Psoas muscle (tissue), 8 donors: ENCODE measurements around the gene NPR3. TPM values are rescaled to one million over a fixed set of nuclear protein-coding genes. Genes with fewer than 3 reads are reported as not detected.

Experiments used
- ATAC-seq, 4 donors: fragments of 200-7000 bp; cut with Tn5 transposase; one replicate each; pipeline ENCODE4 v1.9.1; 2020; ENCODE audit warnings: moderate library complexity in 3 of 4, mild to moderate bottlenecking in 2 of 4
- DNase-seq, 2 donors: peaks; one replicate each; pipeline ENCODE4 v3.0.0-alpha.2; 2020
- H3K27ac ChIP-seq: fragments of 200-600 bp; one replicate; pipeline ENCODE4 v1.8.0; 2022
- H3K27me3 ChIP-seq, 3 donors: fragments of 200-600 bp in 1 of 3; one replicate each; pipeline versions ENCODE4 v1.6.1 to v1.8.0; 2013 to 2022; ENCODE audit warnings: low read length in 2 of 3, mild to moderate bottlenecking in 2 of 3, moderate library complexity in 1 of 3; ENCODE audit not compliant: insufficient read depth in 3 of 3
- H3K36me3 ChIP-seq, 2 donors: fragments of 200-600 bp in 1 of 2; one replicate each; pipeline versions ENCODE4 v1.6.1 to v1.8.0; 2013 to 2022; ENCODE audit warnings: low read depth in 1 of 2, mild to moderate bottlenecking in 1 of 2, moderate library complexity in 1 of 2; ENCODE audit not compliant: insufficient read depth in 1 of 2
- H3K4me1 ChIP-seq: fragments of 200-600 bp; one replicate; pipeline ENCODE4 v1.8.0; 2022
- H3K4me3 ChIP-seq: fragments of 200-600 bp; one replicate; pipeline ENCODE4 v1.8.0; 2022; ENCODE audit warnings: mild to moderate bottlenecking
- H3K9me3 ChIP-seq: fragments of 200-600 bp; one replicate; pipeline ENCODE4 v1.8.0; 2022
- CTCF ChIP-seq: fragments of 200-600 bp; IDR thresholded peaks from one replicate; pipeline ENCODE4 v1.8.0; 2022; ENCODE audit warnings: antibody characterized with exemption
- WGBS, 3 donors: extraction: QIAGEN DNeasy Blood & Tissue Kit; methylation state at CpG; one replicate each; pipeline versions ENCODE4 v1.1.6 to v1.1.7; 2013; 5-methylcytosine and 5-hydroxymethylcytosine counted together
- intact Hi-C, 2 donors: fragments of 100-400 bp; cut with DNase I; formaldehyde crosslinking; loops; one replicate each; pipeline versions ENCODE4 v1.11.0 to v1.14.2; 2022
- polyA plus RNA-seq, 3 donors: library from polyadenylated mRNA; stranded (reverse); fragments of 200-250 nt; gene quantifications; one replicate each; pipeline ENCODE4 v1.2.3, GENCODE V29; 2013
- total RNA-seq, 4 donors: library from RNA; stranded (reverse); fragmentation: NEBNext Ultra II Directional in 2 of 4; extraction: Animal tissue kit (Norgen Biotek cat#: 25700) in 2 of 4; gene quantifications; one replicate each; pipeline versions ENCODE4 v1.2.1 to v1.2.4, GENCODE V29; 2021 to 2023
- donor health status: healthy with polysubstance abuse.
- donor health status: DM: no; HTN: no; CAD: no; lungs with moderate emphysema.
- donor health status: Bipolar disorder and iron deficiency.
- donor health status: healthy.
- donor health status: DM: yes; HTN: yes; CAD: no.
- donor health status: DM: no; HTN: no; CAD: no.
- donor health status: DM: no; HTN: no; CAD: no.
- donor health status: DM: yes; HTN: yes; CAD: no.

NPR3 gene
- total and polyA plus RNA-seq, 7 donors, result 1.6 to 44.2 (median 10.5) TPM

- peaks cover 4% of the 10 kb centered on the region for H3K4me1 ChIP-seq
- H3K27ac ChIP-seq, result no peak overlapping the region
- ATAC-seq (peak; percentile 53 to 80 (median 66)), DNase-seq (peak in 1 of 2 donors; percentile 28)
- no peaks in the 10 kb centered on the region for H3K9me3 ChIP-seq
- no peaks in the 10 kb centered on the region for H3K36me3 ChIP-seq
- TF ChIP-seq CTCF, result no peak
- H3K27me3 ChIP-seq, result no peaks in the 10 kb centered on the region
- WGBS, 3 donors, result 56 to 64% (median 57%) methylated on average over 5 of the region's 5 CpGs
- intact Hi-C loops, result no loop called here
- peak overlapping the region; percentile 8 for H3K4me3 ChIP-seq
These were observed 24.4 kb downstream of the NPR3 start for GRCh38 chr5:32735512-32735911.

- DNase-seq (no peak), ATAC-seq (peak in 1 of 4 donors; percentile 27)
- WGBS, 3 donors, result 41 to 65% (median 51%) methylated on average over 3 of the region's 3 CpGs
- no peak for TF ChIP-seq CTCF
- Histone ChIP-seq H3K9me3 (no peaks in the 10 kb centered on the region), H3K36me3 (no peaks in the 10 kb centered on the region), H3K27ac (no peak overlapping the region), H3K27me3 (no peaks in the 10 kb centered on the region), H3K4me1 (peaks cover 4% of the 10 kb centered on the region), H3K4me3 (no peak overlapping the region)
- intact Hi-C loops, result no loop called here
These were observed 25.7 kb downstream of the NPR3 start for GRCh38 chr5:32736842-32737241.

- intact Hi-C loops, result no loop called here
- TF ChIP-seq CTCF, result no peak
- no peak for DNase-seq
- WGBS, 3 donors, result 72 to 84% (median 78%) methylated on average over 4 of the region's 4 CpGs
- Histone ChIP-seq H3K4me1 (no peaks in the 10 kb centered on the region), H3K27me3 (no peaks in the 10 kb centered on the region), H3K36me3 (no peaks in the 10 kb centered on the region), H3K9me3 (no peaks in the 10 kb centered on the region), H3K4me3 (no peak overlapping the region), H3K27ac (no peak overlapping the region)
- no peak for ATAC-seq
These were observed 29.5 kb downstream of the NPR3 start for GRCh38 chr5:32740651-32741050.

GRCh38 chr5:32745317-32745716 lies 34.2 kb downstream of the NPR3 start:
- no peak overlapping the region for H3K27ac ChIP-seq
- no peaks in the 10 kb centered on the region for H3K36me3 ChIP-seq
- H3K4me1 ChIP-seq, result no peaks in the 10 kb centered on the region
- peaks cover 0 to 4% (median 0%) of the 10 kb centered on the region in 3 donors for H3K27me3 ChIP-seq
- ATAC-seq (no peak), DNase-seq (no peak)
- intact Hi-C loops, result no loop called here
- WGBS, 3 donors, result 51 to 55% (median 52%) methylated on average over 2 of the region's 2 CpGs
- no peak for TF ChIP-seq CTCF
- no peaks in the 10 kb centered on the region for H3K9me3 ChIP-seq
- H3K4me3 ChIP-seq, result no peak overlapping the region

- ATAC-seq, result no peak
- intact Hi-C loops, result no loop called here
- H3K4me3 ChIP-seq, result no peak overlapping the region
- no peak for TF ChIP-seq CTCF
- no peaks in the 10 kb centered on the region for H3K4me1 ChIP-seq
- no peak for DNase-seq
- H3K9me3 ChIP-seq, result peaks cover 4% of the 10 kb centered on the region
- no peaks in the 10 kb centered on the region for H3K36me3 ChIP-seq
- WGBS, 3 donors, result 83 to 92% (median 91%) methylated on average over 4 of the region's 4 CpGs
- H3K27me3 ChIP-seq, result peaks cover 0 to 4% (median 0%) of the 10 kb centered on the region in 3 donors
- H3K27ac ChIP-seq, result no peak overlapping the region
These were observed 41.3 kb downstream of the NPR3 start for GRCh38 chr5:32752411-32752810.
